ENCODE measurements around the gene BSN.

The BSN gene

DNA sequence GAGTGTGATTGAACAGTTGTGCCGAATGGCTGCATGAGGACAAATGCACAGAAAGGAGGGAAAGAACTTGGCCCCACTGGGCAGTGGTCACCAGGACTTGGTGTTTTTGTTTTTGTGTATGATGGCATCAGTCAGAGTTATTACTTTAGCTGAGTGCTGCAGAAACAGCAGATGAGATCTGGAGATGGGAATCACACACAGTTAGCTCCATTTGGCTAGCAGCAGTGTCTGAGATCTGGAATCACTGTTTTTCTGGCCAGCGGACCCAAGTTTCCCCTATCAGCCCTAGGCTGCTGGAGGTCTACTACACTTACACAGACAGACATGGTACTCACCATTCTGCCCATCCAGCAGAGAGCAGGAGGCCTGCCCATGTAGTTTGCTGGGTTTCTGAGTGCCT, 74.0 kb downstream of the BSN start:
- no peak for DNase-seq (ENCODE audit: low read depth)

DNA sequence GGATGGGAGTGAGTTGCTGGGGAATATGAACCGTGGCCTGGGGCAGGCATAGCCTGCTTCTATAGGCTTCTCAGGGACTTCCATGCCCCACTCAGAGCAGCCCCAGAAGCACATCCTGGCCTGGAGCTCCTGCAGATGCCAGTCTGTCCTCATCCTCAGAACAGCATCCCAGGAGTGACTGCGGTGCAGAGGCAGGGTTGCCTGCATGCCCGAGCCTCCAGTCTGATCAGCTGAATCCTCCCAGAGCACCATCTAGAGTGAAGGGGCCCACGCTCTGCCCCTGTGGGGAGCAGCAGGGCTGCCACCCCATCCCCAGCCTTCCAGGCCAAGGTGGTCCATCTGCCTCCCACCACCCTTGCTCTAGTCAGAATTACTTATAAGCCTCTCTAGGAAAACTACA, 75.2 kb downstream of the BSN start:
- no peak for DNase-seq (ENCODE audit: low read depth)

DNA sequence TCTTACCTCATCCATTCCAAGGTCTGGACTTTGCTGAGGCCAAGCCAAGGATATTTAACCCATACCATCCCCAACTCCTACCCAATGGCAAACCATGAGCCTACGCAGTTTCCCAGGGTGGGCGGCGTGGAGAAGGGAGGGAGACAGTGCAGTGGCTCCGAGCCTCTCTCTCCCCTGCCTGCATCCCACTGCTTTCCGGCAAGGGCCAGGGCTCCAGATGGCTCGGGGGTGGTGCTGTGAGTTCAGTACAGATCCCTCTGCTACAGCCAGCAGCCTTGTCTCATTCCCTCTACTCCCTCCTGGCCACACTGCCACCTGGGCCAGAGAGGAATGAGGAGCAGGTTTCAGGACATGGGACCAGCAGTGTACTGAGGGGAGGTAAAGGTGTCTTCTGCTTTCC, 75.6 kb downstream of the BSN start:
- no peak for DNase-seq (ENCODE audit: low read depth)

DNA sequence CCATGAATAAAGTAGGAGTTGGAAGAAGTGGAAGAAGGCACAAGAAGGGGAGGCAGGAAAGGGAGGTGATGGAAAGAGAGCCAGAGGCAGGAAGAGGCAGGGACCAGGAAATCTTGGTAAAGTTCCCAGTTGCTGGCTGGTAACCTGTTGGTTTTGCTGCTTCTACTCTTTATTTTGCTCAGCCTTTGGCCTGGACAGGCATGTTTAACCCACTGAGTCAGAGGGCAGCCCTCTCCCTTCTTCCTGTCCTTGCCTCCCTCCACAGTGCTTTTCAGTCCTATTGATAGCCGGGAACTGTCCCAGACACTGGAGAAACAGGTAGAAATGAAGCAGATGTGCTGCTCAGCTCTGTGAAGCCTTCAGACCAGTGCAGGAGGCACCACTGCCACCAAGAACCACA, 76.5 kb downstream of the BSN start:
- no peak for DNase-seq (ENCODE audit: low read depth)

DNA sequence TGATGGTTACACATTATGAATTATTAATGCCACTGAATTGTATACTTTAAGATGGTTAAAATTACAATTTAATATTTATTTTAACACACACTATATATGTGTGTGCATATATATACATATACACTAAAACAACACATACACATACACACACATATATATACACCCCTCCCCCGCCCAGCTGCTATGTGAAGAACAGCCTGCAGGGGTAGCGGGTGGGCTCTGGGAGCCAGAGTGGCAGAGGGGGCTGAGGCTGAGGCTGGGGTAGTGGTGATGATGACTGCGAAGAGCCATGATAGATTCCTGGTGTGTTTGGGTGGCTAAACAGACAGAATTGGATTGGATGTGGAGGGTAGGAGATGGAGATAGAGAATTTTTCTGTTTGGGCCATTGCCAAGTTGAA, 80.5 kb downstream of the BSN start:
- DNase-seq (ENCODE audit: low read depth): no peak

DNA sequence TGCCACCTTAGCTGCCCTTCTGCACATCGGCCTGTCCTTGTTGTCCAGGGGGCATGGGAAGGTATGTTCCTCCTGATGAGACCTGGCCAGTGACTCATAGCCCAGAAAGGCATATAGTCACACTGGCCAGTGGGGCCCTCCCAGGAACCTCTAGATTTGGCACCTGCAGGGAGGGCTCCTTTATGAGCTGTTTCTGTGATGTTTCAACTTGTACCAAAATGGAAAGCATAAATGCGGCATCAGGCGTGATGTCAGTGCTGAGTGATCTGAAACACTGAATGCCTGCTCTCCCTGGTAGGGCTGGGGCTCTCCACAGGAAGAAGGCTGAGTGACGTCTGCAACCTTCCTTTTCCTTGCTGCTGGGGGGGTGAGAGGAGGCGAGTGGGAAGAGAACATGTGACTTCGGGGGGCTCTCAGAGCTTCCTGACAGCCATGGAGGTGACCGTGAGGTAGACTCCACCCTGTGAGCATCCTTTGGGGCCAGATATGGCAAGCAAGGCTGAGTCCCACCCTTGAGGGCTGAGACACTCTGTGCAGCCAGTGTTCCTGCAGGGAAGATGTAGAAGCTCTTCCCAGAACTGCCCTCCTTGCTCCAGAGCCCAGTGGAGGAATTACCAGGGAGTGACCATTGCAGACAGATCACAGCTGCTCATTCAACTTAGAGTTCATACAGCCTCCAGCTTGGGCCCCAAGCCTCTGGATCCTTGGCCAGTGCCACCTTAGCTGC, 82.8 kb downstream of the BSN start:
- DNase-seq (ENCODE audit: low read depth): no peak

DNA sequence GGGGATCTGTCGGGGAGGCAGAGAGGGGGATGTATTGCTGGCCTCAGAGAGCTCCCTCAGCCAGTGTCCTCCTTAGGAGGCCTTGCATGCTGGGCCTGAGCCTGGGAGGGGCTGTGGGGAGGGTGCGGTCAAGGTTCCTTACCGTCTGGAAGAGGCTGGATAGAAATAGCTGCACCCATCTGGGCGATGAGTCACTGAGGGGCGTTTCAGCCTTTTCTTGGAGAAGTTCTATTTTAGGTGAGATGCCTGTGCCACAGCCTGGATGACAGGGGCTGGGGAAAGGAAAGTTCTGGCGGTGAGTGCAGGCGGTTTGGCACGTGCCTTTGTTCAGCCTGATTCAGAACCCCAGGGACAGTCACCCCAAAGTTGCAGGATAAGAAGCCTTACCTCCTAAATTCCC, 84.2 kb downstream of the BSN start:
- no peak for DNase-seq (ENCODE audit: low read depth)

DNA sequence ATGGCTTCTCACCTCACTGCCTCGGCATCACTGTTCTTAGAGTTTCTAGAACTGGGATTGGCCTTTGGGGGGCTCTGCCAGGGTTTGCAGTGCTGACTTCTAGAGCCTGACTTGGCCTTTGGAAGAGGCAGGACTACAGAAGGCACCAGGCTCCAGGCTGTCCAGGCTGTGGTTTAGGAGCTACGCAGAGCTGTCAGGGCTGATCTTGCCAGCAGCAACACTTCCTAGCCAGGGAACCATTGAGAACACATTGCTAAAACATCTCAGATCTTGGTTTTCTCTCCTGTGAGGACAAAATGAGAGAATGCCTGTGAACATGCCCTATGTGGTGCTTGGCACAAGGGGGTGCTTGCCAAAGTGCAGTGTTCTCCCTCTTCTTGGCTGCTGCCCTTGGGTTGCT, 85.3 kb downstream of the BSN start:
- no peak for DNase-seq (ENCODE audit: low read depth)

DNA sequence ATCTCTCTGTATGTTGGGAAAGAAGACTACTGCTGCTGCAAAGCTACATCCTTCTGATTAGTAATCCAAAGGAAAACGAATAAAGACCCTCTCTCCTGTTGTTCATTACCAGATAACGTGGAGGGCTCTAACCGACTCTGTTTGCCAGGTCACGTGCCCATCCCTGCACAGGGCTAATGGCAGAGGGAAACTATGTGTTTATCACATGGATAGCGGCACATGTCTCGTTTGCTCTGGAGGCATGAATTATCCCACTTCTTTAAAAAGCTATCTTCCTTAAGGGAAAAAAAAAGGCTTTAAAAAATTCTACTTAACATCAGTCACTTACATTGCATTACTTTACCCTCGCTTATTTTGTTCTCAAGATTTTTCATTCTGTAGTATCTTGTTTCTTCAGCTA, 87.0 kb downstream of the BSN start:
- no peak for DNase-seq (ENCODE audit: low read depth)

DNA sequence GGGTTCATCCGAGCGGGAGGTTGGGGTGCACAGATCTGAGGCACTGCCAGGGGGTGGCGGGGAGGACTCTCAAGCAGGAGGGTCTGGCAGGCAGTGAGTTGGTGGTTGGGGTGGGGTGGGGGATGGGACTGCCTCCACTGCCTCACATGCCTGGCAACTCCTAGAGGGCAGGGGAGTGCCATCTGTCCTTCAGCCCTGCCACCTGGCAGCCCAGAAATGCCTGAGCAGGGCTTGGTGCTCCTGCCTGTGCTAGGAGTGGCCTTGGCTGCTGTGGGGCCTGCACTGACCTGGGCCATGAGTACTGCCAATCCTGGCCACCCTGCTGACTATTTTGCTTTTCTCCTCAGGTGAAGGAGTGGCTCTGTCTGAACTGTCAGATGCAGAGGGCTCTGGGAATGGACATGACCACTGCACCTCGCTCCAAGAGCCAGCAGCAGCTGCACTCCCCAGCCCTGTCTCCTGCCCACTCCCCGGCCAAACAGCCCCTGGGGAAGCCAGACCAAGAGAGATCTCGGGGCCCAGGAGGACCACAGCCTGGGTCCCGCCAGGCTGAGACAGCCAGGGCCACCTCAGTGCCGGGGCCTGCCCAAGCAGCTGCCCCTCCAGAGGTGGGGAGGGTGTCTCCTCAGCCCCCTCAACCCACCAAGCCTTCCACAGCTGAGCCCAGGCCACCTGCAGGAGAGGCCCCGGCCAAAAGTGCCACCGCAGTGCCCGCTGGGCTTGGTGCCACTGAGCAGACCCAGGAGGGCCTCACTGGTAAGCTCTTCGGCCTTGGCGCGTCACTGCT, 87.8 kb downstream of the BSN start:
- no peak for DNase-seq (ENCODE audit: low read depth)

DNA sequence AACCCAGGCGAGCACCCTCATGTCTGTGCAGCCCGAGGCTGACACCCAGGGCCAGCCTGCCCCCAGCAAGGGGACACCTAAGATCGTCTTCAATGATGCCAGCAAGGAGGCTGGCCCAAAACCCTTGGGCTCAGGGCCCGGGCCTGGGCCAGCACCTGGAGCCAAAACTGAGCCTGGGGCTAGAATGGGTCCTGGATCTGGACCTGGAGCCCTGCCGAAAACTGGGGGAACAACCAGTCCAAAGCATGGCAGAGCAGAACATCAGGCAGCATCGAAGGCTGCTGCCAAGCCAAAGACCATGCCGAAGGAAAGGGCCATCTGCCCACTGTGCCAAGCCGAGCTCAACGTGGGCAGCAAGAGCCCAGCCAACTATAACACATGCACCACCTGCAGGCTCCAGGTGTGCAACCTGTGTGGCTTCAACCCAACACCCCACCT, 88.5 kb downstream of the BSN start:
- DNase-seq (ENCODE audit: low read depth): no peak

DNA sequence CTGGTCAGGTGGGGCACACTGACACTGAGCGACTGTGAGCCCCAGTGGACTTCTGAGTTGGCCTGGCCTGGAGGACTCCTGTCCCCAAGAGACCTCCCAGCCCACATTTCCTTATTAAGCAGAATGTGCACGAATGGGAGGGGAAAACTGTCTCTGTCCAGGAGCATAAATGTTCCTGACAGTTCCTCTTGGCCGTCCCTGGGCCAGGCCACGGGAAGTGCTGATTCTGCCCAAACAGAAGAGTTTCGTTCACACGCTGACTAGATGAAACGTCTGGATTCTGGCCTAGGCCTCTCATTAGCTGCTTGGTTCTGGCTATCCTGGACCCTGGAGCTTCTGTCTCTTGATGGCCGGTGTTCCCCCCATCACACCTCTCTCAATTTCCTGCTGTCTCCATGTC, 90.4 kb downstream of the BSN start:
- no peak for DNase-seq (ENCODE audit: low read depth)

DNA sequence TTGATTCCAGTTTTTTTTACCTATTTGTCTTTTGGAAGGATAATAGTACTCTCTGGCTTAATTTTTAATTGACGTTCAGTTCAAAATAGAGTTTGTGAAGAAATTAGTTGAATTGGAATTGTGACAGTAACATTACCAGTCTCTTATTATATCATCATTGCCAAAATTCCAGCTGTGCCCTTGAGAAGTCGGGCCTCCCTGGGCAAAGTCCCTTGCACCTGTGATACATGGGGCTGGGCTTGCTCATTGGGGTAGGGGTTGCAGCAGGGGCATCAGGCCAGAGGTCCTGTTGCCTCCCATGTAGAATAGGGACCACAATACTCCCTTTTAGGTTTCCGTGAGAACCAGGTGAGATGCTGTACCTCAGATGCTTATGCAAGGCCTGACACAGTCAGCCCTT, 92.0 kb downstream of the BSN start:
- DNase-seq (ENCODE audit: low read depth): no peak

DNA sequence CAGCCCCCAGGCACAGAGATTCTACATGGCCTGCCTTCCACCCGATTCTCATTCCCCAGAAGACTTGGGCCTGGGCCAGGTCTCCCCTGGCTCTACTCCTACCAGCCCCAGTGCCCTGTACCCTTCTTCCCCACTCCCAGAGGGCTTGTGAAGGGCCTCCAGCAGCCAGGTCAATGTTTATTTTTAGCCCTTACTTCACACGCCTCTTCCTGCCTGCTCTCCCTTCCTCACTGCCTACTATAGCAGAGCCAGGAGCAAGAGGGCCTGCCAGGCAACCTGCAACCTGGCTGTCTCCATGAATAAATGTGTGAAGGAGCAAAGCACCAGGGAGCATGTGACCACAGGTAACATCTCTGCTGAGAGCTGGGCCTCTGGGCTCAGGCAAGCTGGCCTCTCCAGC, 93.5 kb downstream of the BSN start:
- no peak for DNase-seq (ENCODE audit: low read depth)

DNA sequence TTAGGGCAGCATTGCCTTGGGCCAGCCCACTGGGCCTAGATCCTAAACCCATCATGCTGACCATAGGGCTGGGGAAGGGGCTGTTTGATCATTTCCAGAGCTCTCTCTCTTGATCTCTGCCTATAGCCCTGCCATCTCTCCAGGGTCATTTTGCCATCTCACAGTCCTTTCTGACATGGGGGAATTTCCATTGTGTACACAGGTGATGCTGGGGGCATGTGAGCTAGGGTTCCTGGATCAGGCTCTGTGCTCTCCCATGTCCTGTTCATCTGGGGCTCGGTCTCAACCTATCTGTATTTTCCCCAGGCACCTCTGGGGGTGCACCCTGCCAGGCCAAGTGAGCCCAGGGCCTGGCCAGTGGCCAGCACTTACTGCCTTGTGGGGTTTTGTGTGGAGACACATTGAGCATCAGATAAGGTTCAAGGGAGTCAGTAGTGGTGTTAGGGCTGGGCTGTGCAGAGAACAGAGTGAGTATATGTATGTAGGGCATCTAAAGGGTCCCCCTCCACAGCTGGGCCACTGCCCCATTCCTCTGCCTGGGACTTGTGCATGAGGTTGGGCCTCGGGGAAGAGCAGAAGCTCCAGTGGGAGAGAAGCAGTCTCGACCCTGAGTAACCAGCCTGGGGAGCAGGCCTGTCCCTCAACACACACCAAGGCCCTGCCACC, 94.2 kb downstream of the BSN start:
- DNase-seq (ENCODE audit: low read depth): no peak

DNA sequence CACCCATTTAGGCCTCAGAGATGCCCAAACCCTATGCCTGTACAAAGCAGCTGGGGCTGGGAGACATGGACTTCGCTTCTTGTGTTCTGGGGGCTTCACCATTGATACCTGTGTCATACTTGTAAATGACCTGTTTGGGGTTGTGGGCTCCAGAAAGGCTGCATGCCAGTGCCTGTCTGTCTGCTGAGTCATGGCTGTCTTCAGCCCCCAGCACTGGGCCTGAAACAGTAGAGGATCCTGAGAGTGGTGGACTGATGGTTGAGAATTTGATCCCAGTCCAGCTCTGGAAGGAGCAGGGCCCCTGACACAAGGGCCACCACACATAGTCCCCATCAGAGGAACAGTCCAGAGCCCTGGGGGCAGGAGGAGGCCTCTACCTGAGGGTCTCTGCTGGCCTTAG, 95.3 kb downstream of the BSN start:
- no peak for DNase-seq (ENCODE audit: low read depth)

DNA sequence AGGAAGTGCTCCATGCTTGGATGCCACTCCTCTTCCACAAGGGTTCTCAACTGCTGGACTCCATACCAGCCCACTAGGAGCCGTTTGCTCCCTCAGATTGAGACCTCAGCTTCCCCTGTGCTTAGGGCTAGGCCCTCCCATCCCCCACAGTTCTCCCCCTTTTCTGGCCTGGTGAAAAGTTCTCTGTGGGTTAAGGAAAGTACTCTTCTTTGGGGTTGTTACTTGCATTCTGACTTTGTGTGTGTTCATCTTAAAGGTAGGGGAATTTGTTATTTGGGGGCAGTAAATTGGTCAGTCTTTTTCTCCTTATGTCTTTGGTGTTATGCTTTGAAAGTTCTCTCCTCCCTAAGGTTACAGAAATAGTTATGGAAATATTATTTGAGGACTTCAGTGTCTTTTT, 95.9 kb downstream of the BSN start:
- no peak for DNase-seq (ENCODE audit: low read depth)

DNA sequence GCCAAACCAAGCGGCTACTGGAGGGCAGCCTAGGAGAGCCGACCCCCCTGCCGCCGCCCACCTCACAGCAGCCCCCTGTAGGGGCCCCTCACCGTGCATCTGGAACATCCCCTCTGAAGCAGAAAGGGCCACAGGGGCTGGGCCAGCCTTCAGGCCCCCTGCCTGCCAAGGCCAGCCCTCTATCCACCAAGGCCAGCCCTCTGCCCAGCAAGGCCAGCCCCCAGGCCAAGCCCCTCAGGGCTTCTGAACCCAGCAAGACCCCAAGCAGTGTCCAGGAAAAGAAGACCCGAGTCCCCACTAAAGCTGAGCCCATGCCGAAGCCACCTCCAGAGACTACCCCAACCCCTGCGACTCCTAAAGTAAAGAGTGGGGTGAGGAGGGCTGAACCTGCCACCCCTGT, 96.4 kb downstream of the BSN start:
- DNase-seq (ENCODE audit: low read depth): no peak

DNA sequence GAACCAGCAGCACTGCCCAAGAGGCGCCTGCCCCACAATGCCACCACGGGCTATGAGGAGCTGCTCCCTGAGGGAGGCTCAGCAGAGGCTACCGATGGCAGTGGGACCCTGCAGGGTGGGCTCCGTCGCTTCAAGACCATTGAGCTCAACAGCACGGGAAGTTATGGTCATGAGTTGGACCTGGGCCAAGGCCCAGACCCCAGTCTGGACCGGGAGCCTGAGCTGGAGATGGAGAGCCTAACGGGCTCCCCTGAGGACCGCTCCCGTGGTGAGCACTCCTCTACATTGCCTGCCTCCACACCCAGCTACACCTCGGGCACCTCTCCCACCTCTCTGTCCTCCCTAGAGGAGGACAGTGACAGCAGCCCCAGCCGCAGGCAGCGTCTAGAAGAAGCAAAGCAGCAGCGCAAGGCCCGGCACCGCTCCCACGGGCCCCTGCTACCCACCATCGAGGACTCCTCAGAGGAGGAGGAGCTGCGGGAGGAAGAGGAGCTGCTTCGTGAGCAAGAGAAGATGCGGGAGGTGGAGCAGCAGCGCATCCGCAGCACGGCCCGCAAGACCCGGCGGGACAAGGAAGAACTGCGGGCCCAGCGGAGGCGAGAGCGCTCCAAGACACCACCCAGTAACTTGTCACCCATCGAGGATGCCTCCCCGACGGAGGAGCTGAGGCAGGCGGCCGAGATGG, 98.1 kb downstream of the BSN start:
- DNase-seq (ENCODE audit: low read depth): no peak

DNA sequence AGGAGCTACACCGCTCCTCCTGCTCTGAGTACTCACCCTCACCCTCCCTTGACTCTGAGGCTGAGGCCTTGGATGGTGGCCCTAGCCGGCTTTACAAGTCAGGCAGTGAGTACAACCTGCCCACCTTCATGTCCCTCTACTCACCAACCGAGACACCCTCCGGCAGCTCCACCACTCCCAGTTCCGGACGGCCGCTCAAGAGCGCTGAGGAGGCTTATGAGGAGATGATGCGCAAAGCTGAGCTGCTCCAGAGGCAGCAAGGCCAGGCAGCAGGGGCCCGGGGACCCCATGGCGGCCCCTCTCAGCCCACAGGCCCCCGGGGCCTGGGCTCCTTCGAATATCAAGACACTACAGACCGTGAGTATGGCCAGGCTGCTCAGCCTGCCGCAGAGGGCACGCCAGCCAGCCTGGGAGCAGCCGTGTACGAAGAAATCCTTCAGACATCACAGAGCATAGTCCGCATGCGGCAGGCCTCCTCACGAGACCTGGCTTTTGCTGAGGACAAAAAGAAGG, 98.7 kb downstream of the BSN start:
- DNase-seq (ENCODE audit: low read depth): no peak

DNA sequence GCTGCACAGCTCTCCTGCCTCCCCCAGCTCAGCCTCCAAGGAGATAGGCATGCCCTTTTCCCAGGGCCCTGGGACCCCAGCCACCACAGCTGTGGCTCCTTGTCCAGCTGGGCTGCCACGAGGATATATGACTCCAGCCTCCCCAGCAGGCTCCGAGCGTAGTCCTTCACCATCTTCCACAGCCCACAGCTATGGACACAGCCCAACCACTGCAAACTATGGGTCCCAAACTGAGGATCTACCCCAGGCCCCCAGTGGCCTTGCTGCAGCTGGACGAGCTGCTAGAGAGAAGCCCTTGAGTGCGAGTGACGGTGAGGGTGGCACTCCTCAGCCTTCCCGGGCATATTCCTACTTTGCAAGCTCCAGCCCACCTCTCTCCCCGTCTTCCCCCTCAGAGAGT, 99.3 kb downstream of the BSN start:
- no peak for DNase-seq (ENCODE audit: low read depth)

DNA sequence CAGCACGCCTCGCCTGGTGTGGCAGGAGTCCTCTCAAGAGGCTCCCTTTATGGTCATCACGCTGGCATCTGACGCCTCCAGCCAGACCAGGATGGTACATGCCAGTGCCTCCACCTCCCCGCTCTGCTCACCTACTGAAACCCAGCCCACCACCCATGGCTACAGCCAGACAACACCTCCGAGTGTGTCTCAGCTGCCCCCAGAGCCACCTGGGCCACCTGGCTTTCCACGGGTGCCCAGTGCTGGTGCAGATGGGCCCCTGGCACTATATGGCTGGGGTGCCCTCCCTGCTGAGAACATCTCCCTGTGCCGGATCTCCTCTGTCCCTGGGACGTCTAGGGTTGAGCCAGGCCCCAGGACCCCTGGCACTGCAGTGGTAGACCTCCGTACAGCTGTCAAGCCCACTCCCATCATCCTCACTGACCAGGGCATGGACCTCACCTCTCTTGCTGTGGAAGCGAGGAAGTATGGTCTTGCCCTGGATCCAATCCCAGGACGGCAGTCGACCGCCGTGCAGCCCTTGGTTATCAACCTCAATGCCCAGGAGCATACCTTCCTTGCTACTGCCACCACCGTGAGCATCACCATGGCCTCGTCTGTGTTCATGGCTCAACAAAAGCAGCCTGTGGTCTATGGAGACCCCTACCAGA, 100.0 kb downstream of the BSN start:
- no peak for DNase-seq (ENCODE audit: low read depth)
